NCI-H2107 treated with DMSO at 0.1 percent for 48 hours (cell line): ENCODE results near the gene TFEC.

Experiments used
- DNase-seq: peaks from one replicate; lab custom pipeline; 2025; ENCODE audit not compliant: unreplicated experiment; lab: John Stamatoyannopoulos, UW

The TFEC gene

GRCh38 chr7:115995701-115996100, 34.9 kb downstream of the TFEC start:
- DNase-seq = no peak

GRCh38 chr7:115988401-115988800, 42.2 kb downstream of the TFEC start:
- no peak for DNase-seq

GRCh38 chr7:115987486-115987885, 43.1 kb downstream of the TFEC start:
- no peak for DNase-seq

- DNase-seq = no peak
These were observed 46.5 kb downstream of the TFEC start for GRCh38 chr7:115984105-115984504.

- DNase-seq = no peak
These were observed 50.4 kb downstream of the TFEC start for GRCh38 chr7:115980159-115980558.

- no peak for DNase-seq
These were observed 53.9 kb downstream of the TFEC start for GRCh38 chr7:115976651-115977050.

GRCh38 chr7:115975766-115976165, 54.8 kb downstream of the TFEC start:
- DNase-seq = no peak

- DNase-seq = no peak
These were observed 57.2 kb downstream of the TFEC start for GRCh38 chr7:115973406-115973805.

GRCh38 chr7:115971506-115971905, 59.1 kb downstream of the TFEC start:
- DNase-seq = no peak

- no peak for DNase-seq
These were observed 62.0 kb downstream of the TFEC start for GRCh38 chr7:115968596-115968995.

- no peak for DNase-seq
These were observed 62.4 kb downstream of the TFEC start for GRCh38 chr7:115968171-115968570.

GRCh38 chr7:115965796-115966475, 64.6 kb downstream of the TFEC start:
- DNase-seq = no peak

GRCh38 chr7:115965236-115965635, 65.3 kb downstream of the TFEC start:
- no peak for DNase-seq

GRCh38 chr7:115964799-115965198, 65.8 kb downstream of the TFEC start:
- DNase-seq = no peak

GRCh38 chr7:115962340-115962739, 68.2 kb downstream of the TFEC start:
- no peak for DNase-seq

- DNase-seq = no peak
These were observed 76.8 kb downstream of the TFEC start for GRCh38 chr7:115953592-115954255.

GRCh38 chr7:115952832-115953231, 77.7 kb downstream of the TFEC start:
- no peak for DNase-seq

GRCh38 chr7:115951547-115951946, 79.0 kb downstream of the TFEC start:
- no peak for DNase-seq

- no peak for DNase-seq
These were observed 88.8 kb downstream of the TFEC start for GRCh38 chr7:115941703-115942268.

GRCh38 chr7:115940460-115941060, 90.0 kb downstream of the TFEC start:
- no peak for DNase-seq

GRCh38 chr7:115937960-115938359, 92.6 kb downstream of the TFEC start:
- no peak for DNase-seq

GRCh38 chr7:115933471-115933870, 97.1 kb downstream of the TFEC start:
- DNase-seq = no peak
